ENCODE data around the gene ARVCF. TPM values are rescaled to one million over a fixed set of nuclear protein-coding genes. Genes with fewer than 3 reads are reported as not detected.
"Not testable (repeated sequence)": the region's sequence is repeated elsewhere in the genome, so short reads cannot be mapped to it uniquely, and the experiment has no call there.

The ARVCF gene
- total RNA-seq, 1 donor from 2014 or later, result 31.7 TPM

DNA sequence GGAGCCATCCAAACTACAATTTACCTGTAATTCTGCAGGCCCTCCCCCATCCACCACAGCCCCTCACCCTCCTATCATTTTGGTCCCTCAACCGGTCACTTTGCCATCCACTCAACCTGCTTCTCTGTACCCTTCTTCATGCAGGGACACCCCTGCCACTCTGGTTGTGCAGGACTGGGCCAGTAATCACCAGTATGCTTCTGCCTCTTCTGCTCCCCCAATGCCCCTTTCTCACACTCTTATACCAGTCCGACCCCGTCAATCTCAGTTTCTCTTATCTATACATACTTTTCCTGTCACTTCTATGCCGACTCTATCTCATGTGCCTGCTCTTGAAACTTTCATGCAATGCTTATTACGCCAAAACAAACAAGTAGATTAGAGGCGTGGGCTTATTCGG, 80.1 kb downstream of the ARVCF start:
- DNase-seq (ENCODE audit: low read depth), result no peak

- not testable (repeated sequence) for DNase-seq (ENCODE audit: low read depth)
Observed at GRCh38 chr22:19935123-19935718, 81.4 kb downstream of the ARVCF start.

DNA sequence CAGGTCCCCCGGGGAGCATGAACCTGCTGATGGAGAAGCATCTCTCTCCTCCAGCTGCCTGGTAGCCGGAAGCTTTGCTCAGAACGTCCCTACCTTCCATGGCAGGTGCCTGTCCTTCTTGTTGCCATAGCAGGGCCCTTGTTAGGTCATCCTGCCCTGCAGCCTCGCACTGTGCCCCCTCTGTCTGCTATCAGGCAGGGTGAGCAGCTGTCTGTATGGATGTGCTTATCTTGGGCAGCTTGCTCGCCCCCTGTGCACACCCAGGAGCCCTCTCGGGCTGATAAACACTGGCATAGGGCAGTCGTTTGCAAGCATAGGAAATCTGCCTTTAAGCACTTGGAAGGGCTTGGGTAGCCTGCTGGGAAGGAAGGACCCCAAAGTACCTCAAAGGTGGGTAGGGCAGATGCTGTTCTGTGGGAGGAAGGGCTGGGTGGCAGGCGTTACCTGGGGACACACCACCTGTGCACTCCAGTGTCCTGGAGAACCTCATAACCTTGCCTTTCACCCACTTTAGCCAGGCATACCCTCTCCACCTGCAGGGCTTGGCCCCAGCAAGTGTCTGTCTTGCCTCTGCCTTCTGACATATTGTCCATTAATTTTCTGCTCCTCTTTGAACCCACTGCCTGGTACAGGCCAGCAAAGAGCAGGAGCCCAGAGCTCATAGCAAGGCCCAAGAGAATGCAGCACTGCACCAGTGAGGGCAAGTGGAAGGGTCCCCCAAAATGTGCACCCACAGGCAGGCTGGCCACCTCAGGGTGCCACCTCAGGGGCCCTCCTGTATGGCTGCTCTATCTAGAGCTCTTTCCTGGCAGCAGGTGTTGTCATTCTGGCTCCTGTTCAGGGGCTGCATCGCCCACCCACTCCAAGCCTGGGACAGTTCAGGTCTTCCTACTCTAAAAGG, 83.0 kb downstream of the ARVCF start:
- no peak for DNase-seq (ENCODE audit: low read depth)

DNA sequence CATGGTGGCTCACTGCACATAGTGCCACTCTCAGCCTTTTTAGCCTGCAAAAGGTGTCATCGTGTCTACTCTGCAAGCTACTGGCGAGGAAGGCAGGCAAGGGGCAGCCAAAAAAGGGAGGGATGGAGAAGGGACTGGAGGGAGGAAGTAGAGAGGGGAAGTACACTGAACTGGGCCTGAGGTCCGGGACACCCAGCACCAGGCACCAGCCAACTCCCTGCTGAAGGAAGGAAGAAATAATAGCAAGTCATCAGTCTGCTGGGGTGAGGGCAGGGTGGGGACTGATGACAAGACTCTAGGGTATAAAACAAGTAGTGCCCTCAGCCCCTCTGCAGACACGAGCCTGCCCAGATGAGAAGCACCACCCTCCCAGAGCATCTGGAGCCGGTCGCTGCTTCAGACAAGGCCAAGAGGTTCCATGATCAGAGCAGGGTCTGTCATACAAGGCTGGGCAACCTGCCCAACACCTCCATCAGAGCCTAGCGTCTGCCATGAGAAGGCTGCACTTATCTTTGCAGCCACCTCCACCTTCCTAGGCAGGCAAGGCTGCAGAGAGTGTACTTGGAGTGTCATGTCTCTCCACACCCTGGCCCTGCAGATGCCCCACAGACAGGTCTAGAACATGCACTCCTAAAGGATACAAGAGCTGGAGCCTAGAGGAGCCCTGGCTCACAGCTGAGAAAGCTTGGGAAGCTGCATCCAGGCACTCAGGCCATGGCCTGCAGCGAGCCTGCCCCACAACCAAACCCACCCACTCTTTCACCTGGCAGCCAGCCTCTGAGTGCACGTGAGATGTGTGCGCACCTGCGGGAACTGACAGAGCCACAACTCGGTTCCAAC, 84.0 kb downstream of the ARVCF start:
- no peak for DNase-seq (ENCODE audit: low read depth)

- no peak for DNase-seq (ENCODE audit: low read depth)
Observed at GRCh38 chr22:19931514-19931913, 85.1 kb downstream of the ARVCF start.

DNA sequence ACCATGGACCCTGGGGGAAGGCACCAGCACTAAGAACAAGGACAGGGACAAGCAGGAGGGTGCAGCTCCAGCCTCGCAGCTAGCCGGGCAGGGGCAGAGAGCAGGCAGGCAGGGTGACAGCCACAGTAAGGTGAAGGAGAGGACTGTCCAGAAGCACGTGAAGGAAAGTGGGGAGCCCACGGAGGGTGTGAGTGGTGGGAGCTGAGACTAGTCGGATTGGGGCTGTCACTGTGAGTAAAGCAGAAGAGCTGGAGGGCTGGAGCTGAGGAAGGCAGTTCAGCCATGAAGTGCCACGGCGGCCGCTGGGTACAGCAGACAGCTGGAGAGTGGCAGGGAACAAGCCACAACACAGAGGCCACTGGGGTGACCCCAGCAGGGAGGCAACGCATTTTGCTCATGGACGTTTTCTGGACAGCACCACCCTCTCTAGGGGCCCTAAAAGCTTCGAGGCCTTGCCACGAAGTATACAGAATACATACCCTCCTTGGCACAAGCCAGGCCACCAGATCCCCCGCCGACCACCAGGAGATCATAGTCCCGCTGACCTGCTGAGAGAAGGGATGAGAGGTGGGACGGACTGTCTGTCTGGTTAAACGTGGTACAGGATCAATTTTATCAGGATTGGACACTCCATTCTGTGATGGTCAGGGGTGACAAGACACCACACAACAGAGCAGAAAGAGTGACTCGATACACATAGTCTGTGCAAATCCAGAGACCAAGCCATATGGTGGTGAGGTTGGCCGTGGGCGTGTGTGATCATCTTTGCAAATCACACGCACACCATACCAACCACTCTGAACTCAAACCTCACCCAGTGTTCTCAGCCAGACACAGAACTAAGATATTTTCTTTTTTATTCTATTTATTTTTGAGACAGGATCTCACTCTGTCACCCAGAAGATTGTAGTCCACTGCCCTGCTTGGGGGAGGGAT, 85.8 kb downstream of the ARVCF start:
- DNase-seq (ENCODE audit: low read depth), result no peak

GRCh38 chr22:19929586-19930550, 86.8 kb downstream of the ARVCF start:
- no peak for DNase-seq (ENCODE audit: low read depth)

DNA sequence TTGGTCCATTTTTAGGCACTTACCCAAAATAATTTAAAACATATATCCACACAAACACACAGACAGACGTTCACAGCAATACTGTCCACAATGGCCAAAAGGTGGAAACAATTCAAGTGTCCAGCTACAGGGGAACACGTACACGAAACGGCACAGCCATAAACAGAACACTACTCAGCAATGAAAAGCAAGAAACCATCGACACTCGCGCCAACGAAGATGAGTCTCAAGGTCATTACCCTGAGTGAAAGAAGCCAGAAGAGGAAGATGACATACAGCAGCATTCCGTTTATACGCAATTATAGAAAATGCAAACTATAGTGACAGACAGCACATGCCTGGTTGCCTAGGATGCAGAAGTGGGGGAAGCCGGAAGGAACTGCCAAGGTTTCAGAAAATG, 88.4 kb downstream of the ARVCF start:
- DNase-seq (ENCODE audit: low read depth), result no peak

DNA sequence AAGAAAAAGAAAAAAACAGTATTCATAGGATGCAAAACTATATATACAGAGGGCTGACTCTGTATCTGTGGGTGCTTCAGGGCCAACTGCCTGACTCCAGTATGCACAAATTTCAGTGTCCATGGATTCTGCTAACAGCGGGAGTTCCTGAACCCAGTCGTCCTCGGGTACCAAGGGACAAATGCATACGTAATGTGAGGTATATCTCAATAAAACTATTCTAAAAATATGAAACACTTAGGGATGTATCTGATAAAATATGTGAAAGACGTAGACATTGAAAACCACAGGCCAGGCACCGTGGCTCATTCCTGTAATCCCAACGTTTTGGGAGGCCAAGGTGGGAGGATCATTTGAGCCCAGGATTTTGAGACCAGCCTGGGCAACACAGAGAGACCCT, 88.9 kb downstream of the ARVCF start:
- no peak for DNase-seq (ENCODE audit: low read depth)

DNA sequence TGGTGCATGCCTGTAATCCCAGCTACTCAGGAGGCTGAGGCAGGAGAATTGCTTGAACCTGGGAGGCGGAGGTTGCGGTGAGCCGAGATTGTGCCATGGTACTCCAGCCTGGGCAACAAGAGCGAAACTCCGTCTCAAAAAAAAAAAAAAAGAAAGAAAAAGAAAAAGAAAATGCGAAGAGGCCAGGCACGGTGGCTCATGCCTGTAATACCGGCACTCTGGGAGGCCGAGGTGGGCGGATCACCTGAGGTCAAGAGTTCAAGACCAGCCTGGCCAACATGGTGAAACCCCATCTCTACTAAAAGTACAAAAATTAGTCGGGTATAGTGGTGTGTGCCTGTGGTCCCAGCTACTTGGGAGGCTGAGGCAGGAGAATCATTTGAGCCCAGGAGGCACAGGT, 90.6 kb downstream of the ARVCF start:
- DNase-seq (ENCODE audit: low read depth), result not testable (repeated sequence)

GRCh38 chr22:19923914-19924513, 92.6 kb downstream of the ARVCF start:
- DNase-seq (ENCODE audit: low read depth), result no peak

DNA sequence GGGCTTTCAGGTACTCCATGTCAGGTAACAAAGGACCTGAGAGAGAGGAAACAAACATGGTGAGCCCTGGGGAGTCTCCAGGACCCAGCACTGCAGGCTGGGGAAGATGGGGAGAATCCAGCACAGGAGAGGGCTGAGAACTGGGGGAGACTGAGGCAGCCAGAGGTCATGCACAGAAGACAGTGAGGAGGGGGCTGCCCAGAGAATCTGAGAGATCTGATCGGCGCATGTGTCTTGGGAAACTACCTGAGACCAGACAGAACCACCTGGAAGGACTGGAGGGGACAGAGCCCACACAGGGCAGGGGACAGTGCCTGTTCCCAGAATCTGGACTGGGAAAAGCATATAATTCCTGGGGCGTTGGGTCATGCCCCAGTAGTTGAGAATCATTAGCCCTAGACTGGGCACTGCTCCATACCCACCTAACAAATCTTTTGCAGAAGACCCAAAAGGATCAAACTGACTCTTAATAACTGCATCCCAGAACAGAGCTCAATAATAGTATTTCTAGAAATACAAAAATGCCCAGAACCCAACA, 95.0 kb downstream of the ARVCF start:
- DNase-seq (ENCODE audit: low read depth), result no peak

Other genes starting within 250 kb of the ARVCF start
- gene GNB1L, start 161.9 kb downstream of the ARVCF start, total RNA-seq, result 4.9 and 7.3 TPM in 2 replicates
- gene RTL10, start 161.9 kb downstream of the ARVCF start, total RNA-seq, result 6.3 and 16.9 TPM in 2 replicates
- gene COMT, start 75.1 kb downstream of the ARVCF start, total RNA-seq, result 246 and 480 TPM in 2 replicates
- 15.0 and 22.6 TPM in 2 replicates for gene TXNRD2, start 75.0 kb downstream of the ARVCF start, total RNA-seq
- gene TANGO2, start 4.3 kb upstream of the ARVCF start, total RNA-seq, result 34.9 and 56.3 TPM in 2 replicates
- 15.3 and 36.6 TPM in 2 replicates for gene DGCR8, start 63.4 kb upstream of the ARVCF start, total RNA-seq
- 173 and 360 TPM in 2 replicates for gene RANBP1, start 99.3 kb upstream of the ARVCF start, total RNA-seq
- gene TRMT2A, start 100.4 kb upstream of the ARVCF start, total RNA-seq, result 28.8 and 29.3 TPM in 2 replicates
- gene ZDHHC8, start 115.0 kb upstream of the ARVCF start, total RNA-seq, result 2.6 and 35.3 TPM in 2 replicates
- gene CCDC188, start 134.2 kb upstream of the ARVCF start, total RNA-seq, result 0.10 TPM in 1 of 2 replicates, not detected in the other